Hepatocyte (in vitro differentiated cells): Measurements from ENCODE around the gene STRBP.

Experiments used
- EZH2phosphoT487 ChIP-seq: fragments of 200-600 bp; sonication (generic); IDR thresholded peaks from one replicate; pipeline ENCODE4 v1.6.1; 2018; ENCODE audit warnings: antibody characterized with exemption, mild to moderate bottlenecking, low read depth, moderate library complexity; ENCODE audit not compliant: unreplicated experiment, severe bottlenecking
- TF ChIP-seq, protein P1 (sequence below): fragments of 200-600 bp; sonication (generic); IDR thresholded peaks from 2 replicates; pipeline ENCODE4 v1.5.1; 2016; ENCODE audit warnings: antibody characterized with exemption, mild to moderate bottlenecking; ENCODE audit not compliant: poor library complexity

DNA sequence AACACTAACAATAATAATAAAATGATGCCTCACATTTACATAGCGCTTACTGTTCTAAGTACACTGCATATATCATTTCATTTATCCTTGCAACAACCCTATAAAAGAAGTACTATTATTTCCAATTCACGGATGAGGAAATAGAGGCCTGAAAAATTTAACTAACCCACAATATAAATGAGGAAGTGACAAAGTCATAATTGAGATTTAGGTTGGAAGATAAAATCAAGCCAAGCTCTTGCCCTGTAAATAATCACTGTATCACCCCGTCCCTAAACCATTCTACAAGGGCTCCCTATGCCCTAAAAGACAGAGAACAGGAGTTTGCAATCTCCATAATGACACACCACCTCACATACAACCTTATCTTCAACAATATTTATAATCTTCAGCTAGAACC is 49.6 kb downstream of the STRBP start:
- TF ChIP-seq, protein P1, sequence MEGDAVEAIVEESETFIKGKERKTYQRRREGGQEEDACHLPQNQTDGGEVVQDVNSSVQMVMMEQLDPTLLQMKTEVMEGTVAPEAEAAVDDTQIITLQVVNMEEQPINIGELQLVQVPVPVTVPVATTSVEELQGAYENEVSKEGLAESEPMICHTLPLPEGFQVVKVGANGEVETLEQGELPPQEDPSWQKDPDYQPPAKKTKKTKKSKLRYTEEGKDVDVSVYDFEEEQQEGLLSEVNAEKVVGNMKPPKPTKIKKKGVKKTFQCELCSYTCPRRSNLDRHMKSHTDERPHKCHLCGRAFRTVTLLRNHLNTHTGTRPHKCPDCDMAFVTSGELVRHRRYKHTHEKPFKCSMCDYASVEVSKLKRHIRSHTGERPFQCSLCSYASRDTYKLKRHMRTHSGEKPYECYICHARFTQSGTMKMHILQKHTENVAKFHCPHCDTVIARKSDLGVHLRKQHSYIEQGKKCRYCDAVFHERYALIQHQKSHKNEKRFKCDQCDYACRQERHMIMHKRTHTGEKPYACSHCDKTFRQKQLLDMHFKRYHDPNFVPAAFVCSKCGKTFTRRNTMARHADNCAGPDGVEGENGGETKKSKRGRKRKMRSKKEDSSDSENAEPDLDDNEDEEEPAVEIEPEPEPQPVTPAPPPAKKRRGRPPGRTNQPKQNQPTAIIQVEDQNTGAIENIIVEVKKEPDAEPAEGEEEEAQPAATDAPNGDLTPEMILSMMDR = no peak
- TF ChIP-seq EZH2phosphoT487 = no peak
